HG03060 (cell line): ENCODE data around the gene G2E3.
"Not testable (repeated sequence)": the region's sequence is repeated elsewhere in the genome, so short reads cannot be mapped to it uniquely, and the experiment has no call there.

Source experiments
- ATAC-seq: cut with Tn5 transposase; IDR thresholded peaks from one replicate; pipeline ENCODE4 v1.9.1; 2021; ENCODE audit warnings: low read depth, moderate number of reproducible peaks; ENCODE audit not compliant: unreplicated experiment

Gene G2E3

DNA sequence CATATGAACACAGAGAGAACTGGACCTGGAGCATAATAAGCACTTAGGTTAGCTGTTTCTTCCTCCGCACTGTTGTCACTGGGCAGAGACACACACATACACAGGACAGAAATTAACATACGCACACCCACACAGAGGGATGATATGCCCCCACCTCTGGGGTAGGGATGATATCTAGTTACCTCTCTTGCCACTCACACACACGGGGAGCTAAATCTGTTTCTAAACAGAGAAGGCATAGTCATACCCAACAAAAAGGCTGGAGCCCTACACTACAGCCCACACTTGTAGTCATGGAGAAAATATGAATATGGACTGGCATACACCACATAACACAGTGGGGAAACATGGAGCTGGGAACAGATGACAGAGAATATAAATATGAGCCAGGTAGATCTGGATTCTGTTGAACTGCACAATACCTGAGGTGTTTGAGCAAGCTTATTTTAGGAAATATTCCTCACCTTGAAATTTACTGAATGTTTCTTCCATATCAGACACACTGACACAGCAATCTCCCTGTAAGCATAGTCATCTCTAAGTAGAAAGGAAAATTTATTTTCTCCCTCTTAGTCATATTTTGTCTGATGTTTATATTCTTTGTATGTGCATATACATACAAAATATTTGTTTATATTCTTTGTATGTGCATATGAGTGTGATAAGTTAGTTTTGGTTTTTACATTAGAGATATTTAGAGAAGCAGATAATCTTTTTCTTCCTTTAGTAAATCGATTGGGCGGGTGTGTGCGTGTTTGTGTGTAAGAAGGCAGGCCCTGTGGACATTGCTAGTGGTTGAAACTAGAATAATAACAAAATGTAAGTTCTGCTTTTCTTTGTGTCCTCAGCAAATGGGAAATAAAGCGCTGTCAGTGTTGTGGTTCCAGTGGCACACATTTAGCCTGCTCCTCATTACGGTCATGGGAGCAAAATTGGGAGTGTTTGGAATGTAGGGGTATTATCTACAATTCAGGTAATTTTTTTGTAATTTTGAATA lies 42.3 kb downstream of the G2E3 start:
- no peak for ATAC-seq

DNA sequence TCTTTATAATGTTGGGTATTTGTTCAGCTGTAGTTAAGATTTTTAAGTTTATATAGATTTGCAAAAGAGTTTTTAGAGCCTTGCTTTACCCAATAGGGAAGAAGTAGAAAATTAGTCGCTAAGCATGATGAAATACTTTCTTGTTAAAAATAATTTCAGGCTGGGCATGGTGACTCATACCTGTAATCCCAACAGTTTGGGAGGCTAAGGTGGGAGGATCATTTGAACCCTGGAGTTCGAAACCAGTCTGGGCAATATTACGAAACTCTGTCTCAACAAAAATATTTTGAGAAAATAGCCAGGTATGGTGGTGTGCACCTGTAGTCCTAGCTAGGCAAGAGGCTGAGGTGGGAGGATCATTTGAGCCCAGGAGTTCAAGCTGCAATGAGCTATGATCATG lies 44.4 kb downstream of the G2E3 start:
- no peak for ATAC-seq

DNA sequence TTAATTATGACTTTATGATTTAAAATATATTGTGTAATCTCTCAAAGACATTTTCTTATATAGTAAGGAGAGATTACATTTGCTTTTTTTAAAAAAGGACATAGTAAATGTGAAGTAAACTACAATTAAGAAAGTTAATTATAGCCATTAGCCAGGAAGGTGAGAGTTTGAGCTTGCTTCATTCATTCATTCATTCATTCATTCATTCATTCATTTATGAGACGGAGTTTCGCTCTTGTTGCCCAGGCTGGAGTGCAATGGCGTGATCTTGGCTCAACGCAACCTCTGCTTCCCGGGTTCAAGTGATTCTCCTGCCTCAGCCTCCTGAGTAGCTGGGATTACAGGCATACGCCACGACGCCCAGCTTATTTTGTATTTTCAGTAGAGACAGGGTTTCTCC lies 45.7 kb downstream of the G2E3 start:
- ATAC-seq = not testable (repeated sequence)

DNA sequence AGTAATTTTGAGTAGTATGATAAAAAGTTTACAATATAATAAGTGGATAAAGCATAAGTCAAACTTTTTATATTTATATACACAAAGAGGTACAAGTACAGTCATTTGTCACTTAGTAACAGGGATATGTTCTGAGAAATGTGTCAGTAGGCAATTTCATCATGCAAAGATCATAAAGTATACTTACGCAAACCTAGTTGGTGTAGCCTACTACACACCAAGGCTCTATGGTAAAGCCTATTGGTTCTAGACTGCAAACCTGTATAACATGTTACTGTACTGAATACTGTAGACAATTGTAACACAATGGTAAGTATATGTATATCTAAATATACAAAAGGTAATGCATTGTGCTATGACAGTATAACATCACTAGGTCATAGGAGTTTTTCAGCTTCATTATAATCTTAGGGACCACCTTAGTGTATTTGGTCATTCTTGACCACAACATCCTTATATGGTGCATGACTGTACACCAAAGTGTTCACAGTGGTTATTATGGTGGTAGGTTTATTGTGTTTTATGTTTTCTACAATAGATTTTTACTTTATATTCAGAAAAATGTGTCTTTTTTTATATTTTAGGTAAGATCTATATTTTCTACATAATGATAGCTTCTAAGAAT lies 48.3 kb downstream of the G2E3 start:
- ATAC-seq = no peak

DNA sequence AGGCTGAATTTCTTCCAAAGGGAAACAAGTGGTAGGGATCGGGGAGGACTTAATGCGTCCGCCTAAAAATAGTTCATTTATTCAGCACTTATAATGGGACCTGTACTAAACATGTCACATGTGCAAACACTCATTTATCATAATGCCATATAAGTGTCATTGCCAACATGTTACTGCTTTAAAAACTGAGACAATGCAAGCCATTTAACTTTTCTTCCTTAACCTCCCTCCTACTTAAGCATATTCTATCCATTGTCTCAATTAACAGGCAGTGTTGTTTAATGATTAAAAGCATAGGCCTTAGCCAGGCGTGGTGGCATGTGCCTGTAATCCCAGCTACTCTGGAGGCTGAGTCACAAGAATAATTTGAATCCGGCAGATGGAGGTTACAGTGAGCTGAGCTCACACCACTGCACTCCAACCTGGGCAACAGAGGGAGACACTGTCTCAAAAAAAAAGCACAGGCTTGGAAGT lies 49.6 kb downstream of the G2E3 start:
- no peak for ATAC-seq

DNA sequence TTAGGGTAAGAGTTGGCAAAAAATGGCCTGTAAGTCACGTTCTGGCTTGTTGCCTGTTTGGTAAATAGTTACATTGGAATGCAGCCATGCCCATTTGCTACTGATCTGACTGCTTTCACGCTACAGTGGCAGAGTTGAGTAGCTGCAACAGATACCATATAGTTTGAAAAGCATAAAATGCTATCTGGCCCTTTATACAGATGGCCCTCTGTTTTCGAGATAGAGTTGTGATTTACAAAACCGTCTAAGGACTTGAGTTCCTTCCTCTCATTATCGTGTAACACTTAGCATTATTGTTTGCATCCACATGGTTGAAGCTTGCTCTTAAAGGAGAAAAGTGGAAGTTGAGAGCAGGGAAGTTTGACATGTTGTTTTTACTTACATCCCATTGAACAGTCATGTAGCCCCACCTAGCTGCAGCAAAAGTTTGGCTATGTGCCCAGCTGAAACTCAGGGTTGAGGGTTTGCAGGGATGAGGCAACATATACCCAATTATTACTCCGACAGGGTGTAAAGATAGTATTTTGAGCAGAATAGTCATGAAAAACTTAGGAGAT lies 51.9 kb downstream of the G2E3 start:
- ATAC-seq = no peak

DNA sequence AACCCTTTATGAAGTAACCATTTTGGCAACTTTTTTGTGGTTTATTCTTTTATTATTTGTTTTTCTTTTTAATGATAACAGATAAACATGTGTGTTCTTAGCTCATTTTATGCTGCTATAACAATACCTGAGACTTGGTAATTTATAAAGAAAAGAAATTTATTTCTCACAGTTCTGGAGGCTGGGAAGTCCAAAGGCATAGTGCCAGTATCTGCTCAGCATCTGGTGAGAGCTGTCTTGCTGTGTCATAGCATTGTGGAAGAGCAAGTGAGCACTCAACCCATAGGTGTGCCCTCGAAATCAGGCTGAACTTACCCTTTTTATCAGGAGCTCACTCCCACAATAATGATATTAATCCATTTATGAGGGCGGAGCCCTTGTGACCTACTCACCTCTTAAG lies 55.2 kb downstream of the G2E3 start:
- ATAC-seq = no peak

DNA sequence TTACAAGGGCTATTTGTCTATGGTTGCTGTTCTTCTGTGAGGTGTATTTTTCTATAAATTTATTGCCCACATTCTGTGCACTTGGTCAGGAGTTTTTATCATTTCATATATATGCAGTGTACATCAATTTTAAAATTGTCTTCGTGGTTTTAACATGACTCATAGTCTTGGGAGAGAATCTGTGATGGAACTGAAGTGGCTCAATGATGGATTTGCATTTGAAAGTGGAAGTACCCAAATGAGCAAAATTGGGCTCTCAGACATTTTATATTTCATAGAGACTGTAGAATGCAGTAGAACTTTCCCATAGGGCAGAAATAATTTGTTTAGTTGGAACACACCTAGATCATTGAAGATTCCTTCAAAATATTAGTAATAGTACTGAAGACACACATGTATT lies 61.2 kb downstream of the G2E3 start:
- ATAC-seq = peak; percentile 46

DNA sequence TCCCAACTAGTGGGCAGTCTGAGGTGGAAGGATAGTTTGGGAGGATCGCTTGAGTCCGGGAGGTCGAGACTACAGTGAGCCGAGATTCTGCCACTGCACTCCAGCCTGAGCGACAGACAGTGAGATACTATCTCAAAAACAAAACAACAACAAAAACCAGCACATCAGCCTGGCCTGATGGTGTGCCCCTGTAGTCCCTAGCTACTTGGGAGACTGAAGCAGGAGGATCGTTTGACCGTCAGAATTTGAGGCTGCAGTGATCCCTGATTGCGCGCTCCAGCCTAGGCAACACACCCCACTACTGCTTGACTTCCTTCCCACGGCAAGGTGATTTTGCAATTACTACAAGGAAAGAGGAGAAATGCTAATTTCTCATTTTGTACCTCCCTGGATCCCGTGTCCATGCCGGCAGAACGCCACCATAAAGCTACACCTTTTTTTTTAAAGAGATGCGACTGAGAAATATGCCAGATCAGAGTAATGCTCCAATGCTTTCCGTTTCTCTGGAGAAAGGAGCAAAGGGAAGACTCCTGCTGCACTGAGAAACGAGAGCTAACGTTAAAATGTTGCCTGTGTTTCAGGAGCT lies 62.5 kb downstream of the G2E3 start:
- ATAC-seq = no peak

DNA sequence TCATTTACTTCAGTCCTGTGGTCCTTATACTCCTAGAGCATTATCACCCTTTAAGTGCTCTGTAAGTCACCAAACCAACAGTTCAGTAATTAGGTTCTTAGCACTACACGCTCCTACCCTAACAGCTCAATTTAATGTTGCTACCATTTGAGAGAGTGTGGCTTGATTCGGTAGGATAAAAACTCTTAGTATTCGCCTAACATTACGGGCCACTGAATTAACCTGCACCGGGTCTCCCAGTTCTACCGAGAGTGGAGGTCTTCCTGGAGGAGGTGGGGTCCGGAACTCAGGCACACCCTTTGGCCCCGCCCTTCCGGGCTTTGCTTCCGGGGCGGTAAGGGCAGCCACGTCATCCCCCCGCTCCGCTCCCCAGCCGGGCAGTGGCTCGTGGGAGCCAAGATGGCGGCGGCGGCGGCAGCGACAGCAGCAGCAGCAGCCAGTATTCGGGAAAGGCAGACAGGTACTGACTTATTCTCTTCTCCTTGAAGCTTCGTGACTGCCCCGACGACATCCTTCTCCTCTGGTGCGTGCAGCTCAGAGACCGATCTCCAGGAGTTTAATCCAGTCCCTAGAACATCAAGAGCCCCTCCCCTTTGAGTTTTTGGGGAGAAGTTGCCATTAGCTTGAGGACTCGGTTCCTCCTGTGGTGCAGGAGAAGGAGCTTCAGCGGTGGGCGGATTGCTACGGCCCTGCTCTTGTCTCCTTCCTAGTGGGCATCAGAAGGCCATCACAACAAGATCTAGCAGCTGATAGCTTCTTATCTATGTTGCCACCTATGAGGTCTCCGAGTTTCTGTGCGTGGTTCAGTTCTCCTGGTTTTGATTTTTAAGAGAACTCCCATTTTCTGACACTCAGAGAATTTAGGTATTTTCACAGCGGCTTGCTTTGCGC lies 63.2 kb downstream of the G2E3 start, which contains the start of gene SCFD1:
SCFD1 (plus strand) TSS at position 380 of the 891 bp plus-strand sequence; CDS start at position 400, 20 bp downstream.
- ATAC-seq = peak; percentile 64

DNA sequence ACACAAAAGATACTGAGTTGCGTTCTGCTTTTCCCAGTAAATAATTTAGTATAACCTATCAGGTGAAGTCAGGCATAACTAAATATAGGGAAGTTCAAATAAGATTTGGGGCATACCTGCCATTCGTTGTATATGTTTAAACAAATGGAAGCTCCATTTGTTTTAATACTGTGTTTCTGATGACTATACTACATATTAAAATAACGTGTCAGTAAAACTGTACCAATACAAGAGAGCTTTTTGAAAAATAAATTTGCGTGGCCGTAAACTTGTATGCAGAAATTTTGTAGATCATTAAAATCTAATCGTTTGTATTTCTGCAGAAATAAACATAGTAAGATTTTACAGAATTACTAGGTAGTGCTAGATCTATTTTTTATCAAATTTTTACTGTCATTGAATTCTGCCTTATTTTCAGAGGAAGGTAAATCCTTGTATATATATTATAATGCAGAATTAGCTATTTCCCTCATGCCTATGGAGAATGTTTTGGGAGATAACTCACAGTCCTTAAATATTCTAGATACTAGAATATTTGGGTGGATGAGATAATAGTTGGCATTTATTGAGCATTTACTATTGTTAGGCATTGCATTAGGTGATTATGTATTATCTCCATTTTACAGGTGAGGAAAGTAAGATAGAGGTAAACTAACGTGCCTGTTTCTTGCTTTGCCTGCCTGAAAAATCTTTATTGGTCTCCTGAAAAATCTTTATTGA lies 64.6 kb downstream of the G2E3 start:
- no peak for ATAC-seq

DNA sequence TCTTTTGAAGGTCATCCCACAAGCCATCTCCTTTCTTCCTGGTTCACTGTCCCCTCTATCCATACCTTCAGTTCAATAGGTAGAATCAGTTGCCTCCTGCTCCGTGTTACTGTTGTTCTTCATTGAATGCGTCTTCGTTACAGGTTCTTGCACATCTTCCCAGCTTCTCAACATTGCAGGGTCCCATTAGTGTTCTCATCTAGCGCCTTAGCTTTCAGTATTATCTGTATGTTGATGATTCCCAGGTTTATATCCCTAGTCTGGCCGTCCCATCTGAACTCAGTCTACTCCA lies 65.1 kb downstream of the G2E3 start:
- ATAC-seq = no peak

DNA sequence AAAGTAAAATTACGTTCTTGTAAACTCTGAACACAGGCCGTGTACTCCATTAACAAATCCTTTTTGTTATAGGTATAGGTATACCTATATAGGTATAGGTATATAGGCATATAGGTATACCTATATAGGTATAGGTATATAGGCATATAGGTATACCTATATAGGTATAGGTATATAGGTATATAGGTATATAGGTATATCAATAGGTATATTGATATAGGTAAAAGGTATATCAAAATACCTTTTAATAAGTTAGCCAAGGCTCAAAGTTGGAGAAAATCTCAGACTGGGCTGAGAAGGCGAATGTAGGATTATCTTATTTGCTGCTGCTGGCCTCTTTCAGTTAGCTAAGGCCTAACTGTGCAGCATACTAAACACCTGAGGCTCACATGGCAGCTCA lies 66.6 kb downstream of the G2E3 start:
- ATAC-seq = no peak

DNA sequence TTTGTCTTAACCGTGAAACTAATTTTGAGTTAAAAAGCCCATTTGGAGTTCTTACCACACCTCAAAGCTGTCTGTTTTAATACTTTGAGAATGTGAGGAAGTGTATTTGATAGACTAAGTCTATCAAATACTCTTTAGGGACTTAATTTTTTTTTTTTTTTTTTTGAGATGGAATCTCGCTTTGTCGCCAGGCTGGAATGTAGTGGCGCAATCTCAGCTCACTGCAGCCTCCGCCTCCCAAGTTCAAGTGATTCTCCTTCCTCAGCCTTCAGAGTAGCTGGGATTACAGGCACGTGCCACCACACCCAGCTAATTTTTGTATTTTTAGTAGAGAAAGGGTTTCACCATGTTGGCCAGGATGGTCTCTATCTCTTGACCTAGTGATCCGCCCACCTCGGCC lies 70.5 kb downstream of the G2E3 start:
- not testable (repeated sequence) for ATAC-seq

DNA sequence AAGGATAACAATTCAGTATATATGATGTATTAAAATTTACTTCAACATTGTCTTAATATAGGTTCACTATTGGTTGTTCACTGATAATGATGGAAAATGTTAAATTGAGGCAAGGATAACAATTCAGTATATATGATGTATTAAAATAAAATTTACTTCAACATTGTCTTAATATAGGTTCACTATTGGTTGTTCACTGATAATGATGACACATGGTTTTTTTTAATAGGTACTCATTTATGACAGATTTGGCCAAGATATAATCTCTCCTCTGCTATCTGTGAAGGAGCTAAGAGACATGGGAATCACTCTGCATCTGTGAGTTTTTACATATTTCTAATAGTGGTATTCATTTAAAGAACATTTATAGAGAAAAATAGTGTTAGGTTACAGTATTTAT lies 71.3 kb downstream of the G2E3 start:
- no peak for ATAC-seq

DNA sequence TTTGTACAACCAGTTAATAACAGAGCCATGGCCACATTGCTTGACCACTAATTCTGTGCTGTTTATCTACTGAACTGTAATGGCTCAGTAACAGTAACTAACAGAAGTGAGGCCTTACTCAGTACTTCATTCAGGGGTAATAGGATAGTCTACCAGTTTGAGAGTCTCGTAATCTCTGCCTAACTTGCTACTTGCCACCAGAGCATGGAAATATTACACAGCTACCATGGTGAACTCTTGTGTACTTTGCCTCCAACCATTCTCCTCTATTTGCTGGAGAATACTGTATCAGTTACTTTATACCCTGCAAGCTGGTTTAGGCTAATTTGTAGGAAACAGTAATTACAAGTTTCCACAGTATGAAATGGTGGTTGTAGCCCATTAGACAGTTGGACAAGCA lies 73.8 kb downstream of the G2E3 start:
- no peak for ATAC-seq

DNA sequence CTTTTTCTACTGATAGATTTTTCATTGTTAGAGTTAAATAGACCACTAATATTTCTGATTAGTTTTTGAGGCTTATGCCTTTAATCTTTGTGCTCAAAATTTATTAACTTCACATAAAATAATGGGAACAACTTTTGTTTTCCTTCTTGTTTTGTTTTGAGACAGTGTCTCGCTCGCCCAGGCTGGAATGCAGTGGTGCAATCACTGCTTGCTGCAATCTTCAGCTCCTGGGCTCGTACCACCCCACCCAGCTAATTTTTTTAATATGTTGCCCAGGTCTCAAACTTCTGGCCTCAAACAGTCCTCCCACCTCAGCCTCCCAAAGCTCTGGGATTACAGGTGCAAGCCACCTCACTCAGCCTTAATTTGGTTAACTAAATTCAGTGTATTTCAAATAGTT lies 80.0 kb downstream of the G2E3 start:
- no peak for ATAC-seq

DNA sequence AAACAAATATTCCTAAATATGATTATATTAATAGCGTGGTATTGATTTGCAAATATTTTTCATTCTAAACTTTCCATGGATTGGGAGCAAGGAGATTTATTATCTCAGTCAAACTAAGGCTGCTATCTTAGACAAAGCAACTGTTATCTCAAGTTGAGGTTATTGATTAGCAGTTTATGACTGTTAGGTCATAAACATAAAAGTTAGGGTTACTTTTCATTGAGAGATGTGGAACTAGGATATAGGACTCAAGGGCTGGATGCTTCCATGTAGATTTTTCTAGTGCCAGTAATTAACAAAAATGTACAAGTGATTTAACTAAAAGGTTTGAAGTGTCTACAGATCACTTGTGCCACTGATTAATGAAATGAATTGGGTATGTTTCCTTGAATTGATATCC lies 82.2 kb downstream of the G2E3 start:
- ATAC-seq = no peak

DNA sequence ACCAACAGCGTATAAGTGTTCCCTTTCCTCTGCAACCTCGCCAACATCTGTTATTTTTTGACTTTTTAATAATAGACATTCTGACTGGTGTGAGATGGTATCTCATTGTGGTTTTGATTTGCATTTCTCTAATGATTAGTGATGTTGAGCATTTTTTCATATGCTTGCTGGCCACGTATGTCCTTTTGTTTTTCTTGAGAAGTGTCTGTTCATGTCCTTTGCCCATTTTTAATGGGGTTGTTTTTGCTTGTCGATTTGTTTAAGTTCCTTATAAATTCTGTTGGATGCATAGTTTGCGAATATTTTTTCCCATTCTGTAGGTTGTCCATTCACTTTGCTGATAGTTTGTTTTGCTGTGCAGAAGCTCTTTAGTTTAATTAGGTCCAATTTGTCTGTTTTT lies 85.5 kb downstream of the G2E3 start:
- ATAC-seq = not testable (repeated sequence)

DNA sequence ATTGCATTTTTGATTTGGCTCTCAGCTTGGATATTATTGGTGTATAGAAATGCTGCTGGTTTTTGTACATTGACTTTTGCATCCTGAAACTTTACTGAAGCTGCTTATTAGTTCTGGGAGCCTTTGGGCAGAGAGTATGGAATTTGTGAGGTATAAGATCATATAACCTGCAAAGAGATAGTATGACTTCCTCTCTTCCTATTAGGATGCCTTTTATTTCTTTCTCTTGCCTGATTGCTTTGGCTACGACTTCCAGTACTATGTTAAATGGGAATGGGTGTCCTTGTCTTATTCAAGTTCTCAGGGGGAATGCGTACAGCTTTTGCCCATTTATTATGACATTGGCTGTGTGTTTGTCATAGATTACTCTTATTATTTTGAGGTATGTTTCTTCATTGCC lies 86.6 kb downstream of the G2E3 start:
- ATAC-seq = no peak
